Measurements from ENCODE around the gene ADCY9.

The ADCY9 gene

GRCh38 chr16:4003576-4003975, 112.7 kb downstream of the ADCY9 start:
- no peak for DNase-seq (ENCODE audit: low read depth, low spot score)

GRCh38 chr16:4003166-4003565, 113.1 kb downstream of the ADCY9 start:
- no peak for DNase-seq (ENCODE audit: low read depth, low spot score)

- DNase-seq (ENCODE audit: low read depth, low spot score), result no peak
Measured at GRCh38 chr16:4002121-4002520, 114.1 kb downstream of the ADCY9 start.

- peak; percentile 79 for DNase-seq (ENCODE audit: low read depth, low spot score)
Measured at GRCh38 chr16:3999479-4000325, 116.5 kb downstream of the ADCY9 start.

- DNase-seq (ENCODE audit: low read depth, low spot score), result peak; percentile 45
Measured at GRCh38 chr16:3998793-3999478, 117.3 kb downstream of the ADCY9 start.

GRCh38 chr16:3997231-3997841, 118.9 kb downstream of the ADCY9 start:
- DNase-seq (ENCODE audit: low read depth, low spot score), result peak; percentile 55

GRCh38 chr16:3995001-3995400, 121.2 kb downstream of the ADCY9 start:
- no peak for DNase-seq (ENCODE audit: low read depth, low spot score)

- no peak for DNase-seq (ENCODE audit: low read depth, low spot score)
Measured at GRCh38 chr16:3993052-3993785, 123.0 kb downstream of the ADCY9 start.

GRCh38 chr16:3992297-3993051, 123.8 kb downstream of the ADCY9 start:
- DNase-seq (ENCODE audit: low read depth, low spot score), result no peak

- DNase-seq (ENCODE audit: low read depth, low spot score), result no peak
Measured at GRCh38 chr16:3988824-3989223, 127.4 kb downstream of the ADCY9 start.

GRCh38 chr16:3988011-3988410, 128.2 kb downstream of the ADCY9 start:
- no peak for DNase-seq (ENCODE audit: low read depth, low spot score)

- no peak for DNase-seq (ENCODE audit: low read depth, low spot score)
Measured at GRCh38 chr16:3987231-3987630, 129.0 kb downstream of the ADCY9 start.

- no peak for DNase-seq (ENCODE audit: low read depth, low spot score)
Measured at GRCh38 chr16:3986235-3986544, 130.1 kb downstream of the ADCY9 start.

- DNase-seq (ENCODE audit: low read depth, low spot score), result no peak
Measured at GRCh38 chr16:3984111-3985060, 131.9 kb downstream of the ADCY9 start.

GRCh38 chr16:3983081-3983520, 133.1 kb downstream of the ADCY9 start:
- peak; percentile 94 for DNase-seq (ENCODE audit: low read depth, low spot score)

- DNase-seq (ENCODE audit: low read depth, low spot score), result no peak
Measured at GRCh38 chr16:3982216-3982615, 134.0 kb downstream of the ADCY9 start.

- DNase-seq (ENCODE audit: low read depth, low spot score), result no peak
Measured at GRCh38 chr16:3980253-3981111, 135.8 kb downstream of the ADCY9 start.

GRCh38 chr16:3979518-3979917, 136.7 kb downstream of the ADCY9 start:
- no peak for DNase-seq (ENCODE audit: low read depth, low spot score)

GRCh38 chr16:3979070-3979469, 137.2 kb downstream of the ADCY9 start:
- no peak for DNase-seq (ENCODE audit: low read depth, low spot score)

Data from ELF-1 (cell line).